Measurements from ENCODE around the gene MED10.

MED10 gene

GRCh38 chr5:6397536-6398269 lies 19.4 kb upstream of the MED10 start:
- Histone ChIP-seq H3K27me3 (replicated peaks; ENCODE audit: control insufficient read depth, insufficient read depth, low read length) (peaks cover 16% of the 10 kb centered on the region), H3K9me3 (ENCODE audit: control insufficient read depth, low read length) (no peaks in the 10 kb centered on the region), H3K9ac (ENCODE audit: low read length) (no peak overlapping the region), H3K36me3 (ENCODE audit: control insufficient read depth, insufficient read depth, low read length, severe bottlenecking) (no peaks in the 10 kb centered on the region), H3K4me1 (ENCODE audit: control insufficient read depth, insufficient read depth, low read length) (no peaks in the 10 kb centered on the region), H3K4me3 (ENCODE audit: low read length) (no peak overlapping the region)
- DNase-seq (ENCODE audit: low read depth): no peak

- no peak for DNase-seq (ENCODE audit: low read depth)
- Histone ChIP-seq H3K9ac (ENCODE audit: low read length) (no peak overlapping the region), H3K9me3 (ENCODE audit: control insufficient read depth, low read length) (no peaks in the 10 kb centered on the region), H3K27me3 (replicated peaks; ENCODE audit: control insufficient read depth, insufficient read depth, low read length) (peaks cover 21% of the 10 kb centered on the region), H3K4me1 (ENCODE audit: control insufficient read depth, insufficient read depth, low read length) (no peaks in the 10 kb centered on the region), H3K36me3 (ENCODE audit: control insufficient read depth, insufficient read depth, low read length, severe bottlenecking) (no peaks in the 10 kb centered on the region), H3K4me3 (ENCODE audit: low read length) (no peak overlapping the region)
Measured at GRCh38 chr5:6396836-6397535, 18.6 kb upstream of the MED10 start.

GRCh38 chr5:6396043-6396442 lies 17.7 kb upstream of the MED10 start:
- H3K36me3 ChIP-seq (ENCODE audit: control insufficient read depth, insufficient read depth, low read length, severe bottlenecking): no peaks in the 10 kb centered on the region
- no peaks in the 10 kb centered on the region for H3K9me3 ChIP-seq (ENCODE audit: control insufficient read depth, low read length)
- no peak for DNase-seq (ENCODE audit: low read depth)
- no peaks in the 10 kb centered on the region for H3K4me1 ChIP-seq (ENCODE audit: control insufficient read depth, insufficient read depth, low read length)
- no peak overlapping the region for H3K4me3 ChIP-seq (ENCODE audit: low read length)
- H3K9ac ChIP-seq (ENCODE audit: low read length): no peak overlapping the region
- H3K27me3 ChIP-seq (replicated peaks; ENCODE audit: control insufficient read depth, insufficient read depth, low read length): peaks cover 31% of the 10 kb centered on the region

- peaks cover 34% of the 10 kb centered on the region for H3K27me3 ChIP-seq (replicated peaks; ENCODE audit: control insufficient read depth, insufficient read depth, low read length)
- H3K9me3 ChIP-seq (ENCODE audit: control insufficient read depth, low read length): no peaks in the 10 kb centered on the region
- no peaks in the 10 kb centered on the region for H3K36me3 ChIP-seq (ENCODE audit: control insufficient read depth, insufficient read depth, low read length, severe bottlenecking)
- no peak for DNase-seq (ENCODE audit: low read depth)
- H3K4me1 ChIP-seq (ENCODE audit: control insufficient read depth, insufficient read depth, low read length): no peaks in the 10 kb centered on the region
- no peak overlapping the region for H3K9ac ChIP-seq (ENCODE audit: low read length)
- H3K4me3 ChIP-seq (ENCODE audit: low read length): no peak overlapping the region
Measured at GRCh38 chr5:6395621-6396020, 17.3 kb upstream of the MED10 start.

- no peaks in the 10 kb centered on the region for H3K9me3 ChIP-seq (ENCODE audit: control insufficient read depth, low read length)
- H3K4me1 ChIP-seq (ENCODE audit: control insufficient read depth, insufficient read depth, low read length): no peaks in the 10 kb centered on the region
- H3K27me3 ChIP-seq (replicated peaks; ENCODE audit: control insufficient read depth, insufficient read depth, low read length): peaks cover 40% of the 10 kb centered on the region
- no peaks in the 10 kb centered on the region for H3K36me3 ChIP-seq (ENCODE audit: control insufficient read depth, insufficient read depth, low read length, severe bottlenecking)
- H3K4me3 ChIP-seq (ENCODE audit: low read length): no peak overlapping the region
- no peak overlapping the region for H3K9ac ChIP-seq (ENCODE audit: low read length)
- no peak for DNase-seq (ENCODE audit: low read depth)
Measured at GRCh38 chr5:6395102-6395445, 16.7 kb upstream of the MED10 start.

GRCh38 chr5:6394429-6395101 lies 16.2 kb upstream of the MED10 start:
- no peak for DNase-seq (ENCODE audit: low read depth)
- Histone ChIP-seq H3K36me3 (ENCODE audit: control insufficient read depth, insufficient read depth, low read length, severe bottlenecking) (no peaks in the 10 kb centered on the region), H3K4me3 (ENCODE audit: low read length) (no peak overlapping the region), H3K9me3 (ENCODE audit: control insufficient read depth, low read length) (no peaks in the 10 kb centered on the region), H3K4me1 (ENCODE audit: control insufficient read depth, insufficient read depth, low read length) (no peaks in the 10 kb centered on the region), H3K27me3 (replicated peaks; ENCODE audit: control insufficient read depth, insufficient read depth, low read length) (peaks cover 41% of the 10 kb centered on the region), H3K9ac (ENCODE audit: low read length) (no peak overlapping the region)

- no peak for DNase-seq (ENCODE audit: low read depth)
- Histone ChIP-seq H3K4me3 (ENCODE audit: low read length) (no peak overlapping the region), H3K36me3 (ENCODE audit: control insufficient read depth, insufficient read depth, low read length, severe bottlenecking) (no peaks in the 10 kb centered on the region), H3K9ac (ENCODE audit: low read length) (no peak overlapping the region), H3K27me3 (replicated peaks; ENCODE audit: control insufficient read depth, insufficient read depth, low read length) (peaks cover 41% of the 10 kb centered on the region), H3K9me3 (ENCODE audit: control insufficient read depth, low read length) (no peaks in the 10 kb centered on the region), H3K4me1 (ENCODE audit: control insufficient read depth, insufficient read depth, low read length) (no peaks in the 10 kb centered on the region)
Measured at GRCh38 chr5:6393596-6394194, 15.3 kb upstream of the MED10 start.

GRCh38 chr5:6392561-6392960 lies 14.2 kb upstream of the MED10 start:
- no peak for DNase-seq (ENCODE audit: low read depth)
- Histone ChIP-seq H3K4me3 (ENCODE audit: low read length) (no peak overlapping the region), H3K27me3 (replicated peaks; ENCODE audit: control insufficient read depth, insufficient read depth, low read length) (peaks cover 41% of the 10 kb centered on the region), H3K9me3 (ENCODE audit: control insufficient read depth, low read length) (no peaks in the 10 kb centered on the region), H3K9ac (ENCODE audit: low read length) (no peak overlapping the region), H3K36me3 (ENCODE audit: control insufficient read depth, insufficient read depth, low read length, severe bottlenecking) (no peaks in the 10 kb centered on the region), H3K4me1 (ENCODE audit: control insufficient read depth, insufficient read depth, low read length) (no peaks in the 10 kb centered on the region)

- no peaks in the 10 kb centered on the region for H3K36me3 ChIP-seq (ENCODE audit: control insufficient read depth, insufficient read depth, low read length, severe bottlenecking)
- no peaks in the 10 kb centered on the region for H3K4me1 ChIP-seq (ENCODE audit: control insufficient read depth, insufficient read depth, low read length)
- no peak for DNase-seq (ENCODE audit: low read depth)
- no peak overlapping the region for H3K9ac ChIP-seq (ENCODE audit: low read length)
- H3K9me3 ChIP-seq (ENCODE audit: control insufficient read depth, low read length): no peaks in the 10 kb centered on the region
- no peak overlapping the region for H3K4me3 ChIP-seq (ENCODE audit: low read length)
- H3K27me3 ChIP-seq (replicated peaks; ENCODE audit: control insufficient read depth, insufficient read depth, low read length): peaks cover 41% of the 10 kb centered on the region
Measured at GRCh38 chr5:6391151-6391550, 12.8 kb upstream of the MED10 start.

GRCh38 chr5:6389946-6390530 lies 11.7 kb upstream of the MED10 start:
- H3K36me3 ChIP-seq (ENCODE audit: control insufficient read depth, insufficient read depth, low read length, severe bottlenecking): no peaks in the 10 kb centered on the region
- no peak for DNase-seq (ENCODE audit: low read depth)
- no peaks in the 10 kb centered on the region for H3K9me3 ChIP-seq (ENCODE audit: control insufficient read depth, low read length)
- no peak overlapping the region for H3K9ac ChIP-seq (ENCODE audit: low read length)
- H3K4me1 ChIP-seq (ENCODE audit: control insufficient read depth, insufficient read depth, low read length): no peaks in the 10 kb centered on the region
- no peak overlapping the region for H3K4me3 ChIP-seq (ENCODE audit: low read length)
- peaks cover 39% of the 10 kb centered on the region for H3K27me3 ChIP-seq (replicated peaks; ENCODE audit: control insufficient read depth, insufficient read depth, low read length)

GRCh38 chr5:6389397-6389796 lies 11.1 kb upstream of the MED10 start:
- Histone ChIP-seq H3K9me3 (ENCODE audit: control insufficient read depth, low read length) (no peaks in the 10 kb centered on the region), H3K9ac (ENCODE audit: low read length) (no peak overlapping the region), H3K36me3 (ENCODE audit: control insufficient read depth, insufficient read depth, low read length, severe bottlenecking) (no peaks in the 10 kb centered on the region), H3K27me3 (replicated peaks; ENCODE audit: control insufficient read depth, insufficient read depth, low read length) (peaks cover 34% of the 10 kb centered on the region), H3K4me1 (ENCODE audit: control insufficient read depth, insufficient read depth, low read length) (no peaks in the 10 kb centered on the region), H3K4me3 (ENCODE audit: low read length) (no peak overlapping the region)
- no peak for DNase-seq (ENCODE audit: low read depth)

All from adipocyte (in vitro differentiated cells).